GM12878 (cell line): ENCODE measurements around the gene SPSB3. TPM values are rescaled to one million over a fixed set of nuclear protein-coding genes. Genes with fewer than 3 reads are reported as not detected.

Experiments
- ATF7 ChIP-seq: fragments of 450-650 bp; IDR thresholded peaks from 2 replicates; pipeline ENCODE4 v1.6.1; 2016; ENCODE audit warnings: low read depth, mild to moderate bottlenecking
- FOXK2 ChIP-seq: fragments of 450-650 bp; IDR thresholded peaks from 2 replicates; pipeline ENCODE4 v1.6.1; 2017; ENCODE audit warnings: mild to moderate bottlenecking, moderate library complexity
- IKZF2 ChIP-seq, 2 experiments: fragments of 450-650 bp; IDR thresholded peaks; 2 replicates each; pipeline ENCODE4 v1.6.1; 2017; ENCODE audit warnings: mild to moderate bottlenecking in 2 of 2, moderate library complexity in 2 of 2
- MEF2B ChIP-seq: fragments of 450-650 bp; IDR thresholded peaks from 2 replicates; pipeline ENCODE4 v1.6.1; 2018; ENCODE audit warnings: mild to moderate bottlenecking, moderate library complexity; ENCODE audit not compliant: partially characterized antibody, poor library complexity, severe bottlenecking
- POLR2AphosphoS5 ChIP-seq: IDR thresholded peaks from 2 replicates; pipeline ENCODE4 v1.6.1; 2011; ENCODE audit warnings: mild to moderate bottlenecking, low read length, inconsistent platforms
- RFX5 ChIP-seq: IDR thresholded peaks from 2 replicates; pipeline ENCODE4 v1.6.1; 2011; ENCODE audit warnings: low read depth, low read length, improper control_type of control experiment
- polyA plus RNA-seq, 11 experiments: library from polyadenylated mRNA; depleted of rRNA in 4 of 11; unstranded in 6 of 11; stranded (reverse) in 5 of 11; fragments of >200 nt; fragmentation: Nextera tagmentation in 4 of 11; fragmentation: Illumina TruSeq in 1 of 11; extraction: Ambion mirVana in 4 of 11; extraction: Trizol in 1 of 11; gene quantifications; 1 replicate in 1 of 11; 2 replicates in 10 of 11; pipeline versions ENCODE4 v1.2.1 to v1.2.3, GENCODE V29; 2011 to 2016; ENCODE audit warnings: inconsistent platforms in 2 of 11, missing spikeins in 2 of 11, low read depth in 1 of 11
- total RNA-seq, 4 experiments: library from RNA; depleted of rRNA in 3 of 4; stranded (reverse); fragments of >200 nt in 3 of 4; fragmentation: Illumina TruSeq in 1 of 4; extraction: Trizol in 1 of 4; gene quantifications; 2 replicates each; pipeline versions ENCODE4 v1.2.1 to v1.2.3, GENCODE V29; 2013 to 2021
- TF ChIP-seq, protein P1 (sequence below): fragments of 450-650 bp; IDR thresholded peaks from 2 replicates; pipeline ENCODE4 v1.6.1; 2017; ENCODE audit warnings: borderline replicate concordance
- TF ChIP-seq, protein P2 (sequence below): fragments of 450-650 bp; formaldehyde crosslinking; IDR thresholded peaks from 2 replicates; pipeline ENCODE4 v1.4.0; 2022; ENCODE audit warnings: mild to moderate bottlenecking, moderate library complexity
- TF ChIP-seq, protein P3 (sequence below): fragments of 450-650 bp; IDR thresholded peaks from 2 replicates; pipeline ENCODE4 v1.6.1; 2016; ENCODE audit warnings: mild to moderate bottlenecking

Gene SPSB3
- total and polyA plus RNA-seq, 10 of the 15 experiments (the other 5 are each of a cell fraction or from before 2014, with no cell fraction given), result 0.31 to 26.9 (median 14.0) TPM

DNA sequence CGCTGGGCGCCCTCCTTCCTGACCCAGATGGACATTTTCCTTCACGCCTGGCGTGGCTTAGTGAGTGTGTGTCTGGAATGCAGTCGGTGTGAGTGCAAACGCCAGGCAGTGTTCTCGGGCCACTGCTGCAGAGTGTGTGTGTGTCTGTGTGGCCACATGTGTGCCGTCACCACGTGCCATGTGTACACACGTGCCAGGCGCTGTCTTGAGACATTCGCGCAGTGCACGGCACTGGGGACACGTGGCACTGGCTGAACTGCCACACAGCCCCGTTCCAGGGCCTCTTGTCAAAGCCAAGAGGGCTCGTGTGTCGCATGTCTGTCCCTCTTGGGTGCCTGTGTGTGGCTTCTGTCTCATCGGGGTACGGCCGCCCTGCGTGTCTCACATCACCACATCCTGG lies 47.6 kb downstream of the SPSB3 start (continued):
- TF ChIP-seq, protein P1, sequence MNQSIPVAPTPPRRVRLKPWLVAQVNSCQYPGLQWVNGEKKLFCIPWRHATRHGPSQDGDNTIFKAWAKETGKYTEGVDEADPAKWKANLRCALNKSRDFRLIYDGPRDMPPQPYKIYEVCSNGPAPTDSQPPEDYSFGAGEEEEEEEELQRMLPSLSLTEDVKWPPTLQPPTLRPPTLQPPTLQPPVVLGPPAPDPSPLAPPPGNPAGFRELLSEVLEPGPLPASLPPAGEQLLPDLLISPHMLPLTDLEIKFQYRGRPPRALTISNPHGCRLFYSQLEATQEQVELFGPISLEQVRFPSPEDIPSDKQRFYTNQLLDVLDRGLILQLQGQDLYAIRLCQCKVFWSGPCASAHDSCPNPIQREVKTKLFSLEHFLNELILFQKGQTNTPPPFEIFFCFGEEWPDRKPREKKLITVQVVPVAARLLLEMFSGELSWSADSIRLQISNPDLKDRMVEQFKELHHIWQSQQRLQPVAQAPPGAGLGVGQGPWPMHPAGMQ, result no peak
- TF ChIP-seq IKZF2 (IDR thresholded peaks at IDR 0.05), result no peak
- TF ChIP-seq ATF7, result no peak
- TF ChIP-seq POLR2AphosphoS5, result no peak
- TF ChIP-seq, protein P2, sequence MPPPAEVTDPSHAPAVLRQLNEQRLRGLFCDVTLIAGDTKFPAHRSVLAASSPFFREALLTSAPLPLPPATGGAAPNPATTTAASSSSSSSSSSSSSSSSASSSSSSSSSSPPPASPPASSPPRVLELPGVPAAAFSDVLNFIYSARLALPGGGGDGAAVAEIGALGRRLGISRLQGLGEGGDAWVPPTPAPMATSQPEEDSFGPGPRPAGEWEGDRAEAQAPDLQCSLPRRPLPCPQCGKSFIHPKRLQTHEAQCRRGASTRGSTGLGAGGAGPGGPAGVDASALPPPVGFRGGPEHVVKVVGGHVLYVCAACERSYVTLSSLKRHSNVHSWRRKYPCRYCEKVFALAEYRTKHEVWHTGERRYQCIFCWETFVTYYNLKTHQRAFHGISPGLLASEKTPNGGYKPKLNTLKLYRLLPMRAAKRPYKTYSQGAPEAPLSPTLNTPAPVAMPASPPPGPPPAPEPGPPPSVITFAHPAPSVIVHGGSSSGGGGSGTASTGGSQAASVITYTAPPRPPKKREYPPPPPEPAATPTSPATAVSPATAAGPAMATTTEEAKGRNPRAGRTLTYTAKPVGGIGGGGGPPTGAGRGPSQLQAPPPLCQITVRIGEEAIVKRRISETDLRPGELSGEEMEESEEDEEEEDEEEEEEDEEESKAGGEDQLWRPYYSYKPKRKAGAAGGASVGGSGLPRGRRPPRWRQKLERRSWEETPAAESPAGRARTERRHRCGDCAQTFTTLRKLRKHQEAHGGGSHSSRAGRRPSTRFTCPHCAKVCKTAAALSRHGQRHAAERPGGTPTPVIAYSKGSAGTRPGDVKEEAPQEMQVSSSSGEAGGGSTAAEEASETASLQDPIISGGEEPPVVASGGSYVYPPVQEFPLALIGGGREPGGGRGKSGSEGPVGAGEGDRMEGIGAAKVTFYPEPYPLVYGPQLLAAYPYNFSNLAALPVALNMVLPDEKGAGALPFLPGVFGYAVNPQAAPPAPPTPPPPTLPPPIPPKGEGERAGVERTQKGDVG (CRISPR knock-in tag), result no peak
- no peak for TF ChIP-seq RFX5
- TF ChIP-seq, protein P3, sequence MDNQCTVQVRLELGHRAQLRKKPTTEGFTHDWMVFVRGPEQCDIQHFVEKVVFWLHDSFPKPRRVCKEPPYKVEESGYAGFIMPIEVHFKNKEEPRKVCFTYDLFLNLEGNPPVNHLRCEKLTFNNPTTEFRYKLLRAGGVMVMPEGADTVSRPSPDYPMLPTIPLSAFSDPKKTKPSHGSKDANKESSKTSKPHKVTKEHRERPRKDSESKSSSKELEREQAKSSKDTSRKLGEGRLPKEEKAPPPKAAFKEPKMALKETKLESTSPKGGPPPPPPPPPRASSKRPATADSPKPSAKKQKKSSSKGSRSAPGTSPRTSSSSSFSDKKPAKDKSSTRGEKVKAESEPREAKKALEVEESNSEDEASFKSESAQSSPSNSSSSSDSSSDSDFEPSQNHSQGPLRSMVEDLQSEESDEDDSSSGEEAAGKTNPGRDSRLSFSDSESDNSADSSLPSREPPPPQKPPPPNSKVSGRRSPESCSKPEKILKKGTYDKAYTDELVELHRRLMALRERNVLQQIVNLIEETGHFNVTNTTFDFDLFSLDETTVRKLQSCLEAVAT, result no peak
- no peak for TF ChIP-seq MEF2B
- TF ChIP-seq FOXK2, result no peak
